ES-I3 (cell line): ENCODE measurements around the gene TPPP3.
"Not testable (repeated sequence)": the region's sequence is repeated elsewhere in the genome, so short reads cannot be mapped to it uniquely, and the experiment has no call there.

Experiments
- H3K36me3 ChIP-seq: 2 replicates; pipeline ENCODE4 v1.6.1; 2013; ENCODE audit warnings: mild to moderate bottlenecking, low read length, control low read depth, moderate library complexity; ENCODE audit not compliant: insufficient read depth
- H3K4me1 ChIP-seq: 2 replicates; pipeline ENCODE4 v1.6.1; 2013; ENCODE audit warnings: mild to moderate bottlenecking, control low read depth, low read length; ENCODE audit not compliant: insufficient read depth
- H3K9ac ChIP-seq: 2 replicates; pipeline ENCODE4 v1.6.1; 2013; ENCODE audit warnings: low read depth, mild to moderate bottlenecking, low read length, moderate library complexity
- H3K9me3 ChIP-seq: 2 replicates; pipeline ENCODE4 v1.6.1; 2013; ENCODE audit warnings: mild to moderate bottlenecking, low read length, moderate library complexity; ENCODE audit not compliant: control insufficient read depth, insufficient read depth

TPPP3 gene

DNA sequence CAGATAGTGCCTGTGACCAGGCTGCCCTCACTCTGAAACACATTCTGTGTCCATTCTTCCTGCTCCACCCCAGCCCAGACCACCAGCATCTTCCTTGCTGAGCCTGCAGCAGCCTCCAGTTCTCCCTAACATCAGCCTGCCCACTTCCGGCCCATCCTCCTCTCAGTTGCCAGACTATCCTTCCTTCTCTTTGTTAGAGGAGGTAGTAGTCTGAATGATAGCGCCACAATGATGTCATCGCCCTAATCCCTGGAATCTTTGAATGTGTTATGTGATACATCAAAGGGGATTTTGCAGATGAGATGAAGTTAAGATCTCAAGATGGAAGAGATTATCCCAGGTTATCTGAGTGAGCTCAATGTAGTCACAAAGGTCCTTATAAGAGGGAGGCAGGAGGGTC lies 26.2 kb upstream of the TPPP3 start:
- H3K4me1 ChIP-seq: peaks cover 30% of the 10 kb centered on the region
- H3K9ac ChIP-seq: no peak overlapping the region
- H3K36me3 ChIP-seq: no peaks in the 10 kb centered on the region
- H3K9me3 ChIP-seq: no peaks in the 10 kb centered on the region

DNA sequence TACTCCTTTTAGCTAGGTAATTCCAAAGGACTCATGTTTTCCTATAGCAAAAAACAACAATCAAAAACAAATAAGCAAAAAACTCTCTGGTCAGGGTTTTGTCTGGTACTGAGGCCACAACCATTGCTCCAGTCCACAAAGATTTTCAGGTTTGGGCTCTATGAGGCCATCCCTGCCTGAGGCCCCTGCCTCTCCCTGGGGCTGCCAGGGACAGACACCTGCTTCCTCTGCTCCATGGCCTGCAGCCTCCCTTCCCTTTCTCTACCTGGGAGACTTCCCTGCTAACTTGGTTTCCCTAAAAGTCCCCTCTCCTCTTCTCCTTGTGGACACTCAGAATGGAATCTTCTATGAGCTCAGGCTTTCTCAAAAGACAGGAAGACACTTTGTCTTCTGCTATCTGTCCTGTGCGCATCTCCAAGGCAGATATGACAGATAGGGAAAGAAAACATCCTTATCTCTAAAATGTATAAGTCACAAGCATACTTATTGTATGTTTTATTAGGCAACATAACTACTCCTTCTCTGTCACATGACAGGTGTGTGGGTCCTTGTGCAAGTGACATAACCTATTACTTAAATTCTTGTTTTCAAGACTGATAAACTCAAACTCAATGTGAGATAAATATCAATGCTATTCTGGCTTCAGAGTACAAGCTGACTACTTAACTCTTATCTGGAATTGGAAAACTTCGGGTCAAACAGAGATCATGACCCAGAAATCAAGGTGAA lies 24.2 kb upstream of the TPPP3 start:
- Histone ChIP-seq H3K36me3 (no peaks in the 10 kb centered on the region), H3K4me1 (peaks cover 19% of the 10 kb centered on the region), H3K9ac (no peak overlapping the region), H3K9me3 (no peaks in the 10 kb centered on the region)

DNA sequence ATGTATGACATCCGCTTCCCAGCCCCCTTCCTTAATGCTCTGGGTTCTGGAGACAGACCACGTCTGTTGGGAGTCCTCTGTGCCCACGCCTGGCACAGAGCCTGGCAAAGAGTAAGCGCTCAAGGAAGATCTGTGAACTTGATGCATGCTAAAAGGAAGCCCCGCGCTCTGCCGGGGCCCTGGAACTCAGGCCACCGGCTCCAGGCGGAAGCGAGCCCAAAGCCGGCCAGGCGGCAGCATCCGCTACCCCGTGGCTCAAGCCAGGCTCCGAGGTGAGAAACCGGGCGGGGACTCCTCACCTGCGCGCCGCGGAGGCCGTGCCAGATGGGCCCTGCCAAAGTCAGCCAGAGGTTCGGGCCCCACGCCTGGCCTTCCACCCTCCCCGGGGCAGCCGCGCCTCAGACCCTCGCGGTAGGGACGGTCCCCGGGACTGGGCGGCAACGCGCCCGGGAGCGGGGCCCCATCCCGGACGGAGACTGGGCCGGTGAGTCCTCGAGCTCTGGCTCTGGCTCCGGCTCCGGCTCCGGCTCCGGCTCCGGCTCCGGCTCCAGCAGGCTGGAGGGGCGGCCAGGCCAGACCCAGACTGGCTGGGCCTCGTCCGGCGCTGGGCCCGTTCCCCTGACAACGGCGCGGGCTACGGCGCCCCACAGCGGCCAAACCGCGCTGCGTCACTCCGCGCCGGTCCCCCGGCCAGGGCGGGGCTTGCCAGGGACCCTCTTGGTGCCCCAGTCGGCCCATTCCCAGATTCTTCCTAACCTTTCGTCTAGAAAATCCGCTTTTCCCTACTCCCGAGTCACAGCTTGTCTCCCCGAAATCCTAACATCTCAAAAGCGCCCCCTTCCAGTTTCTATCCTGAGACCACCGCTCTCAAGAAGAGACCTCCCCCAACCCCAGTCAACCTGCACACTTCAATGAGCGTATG lies 22.8 kb upstream of the TPPP3 start, which contains the start of gene ZDHHC1:
ZDHHC1 (minus strand) TSS at position 606 of the 922 bp plus-strand sequence. CDS start 8,702 bp downstream, outside the sequence.
- no peaks in the 10 kb centered on the region for H3K36me3 ChIP-seq
- peak within 1 kb of the TSS; percentile 74 for H3K9ac ChIP-seq
- H3K9me3 ChIP-seq: no peaks in the 10 kb centered on the region
- peaks cover 9% of the 10 kb centered on the region for H3K4me1 ChIP-seq

DNA sequence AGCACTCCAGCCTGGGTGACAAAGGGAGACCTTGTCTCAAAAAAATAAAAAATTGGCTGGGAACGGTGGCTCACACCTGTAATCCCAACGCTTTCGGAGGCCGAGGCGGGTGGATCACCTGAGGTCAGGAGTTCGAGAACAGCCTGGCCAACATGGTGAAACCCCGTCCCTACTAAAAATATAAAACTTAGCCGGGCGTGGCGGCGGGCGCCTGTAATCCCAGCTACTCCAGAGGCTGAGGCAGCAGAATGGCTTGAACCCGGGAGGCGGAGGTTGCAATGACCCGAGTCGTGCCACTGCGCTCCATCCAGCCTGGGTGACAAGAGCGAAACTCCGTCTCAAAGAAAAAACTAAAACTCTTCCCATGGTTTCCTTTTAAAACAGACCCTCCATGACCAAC lies 22.1 kb upstream of the TPPP3 start:
- peak overlapping the region; percentile 74; the same call in 1 of the 2 replicates for H3K9ac ChIP-seq

DNA sequence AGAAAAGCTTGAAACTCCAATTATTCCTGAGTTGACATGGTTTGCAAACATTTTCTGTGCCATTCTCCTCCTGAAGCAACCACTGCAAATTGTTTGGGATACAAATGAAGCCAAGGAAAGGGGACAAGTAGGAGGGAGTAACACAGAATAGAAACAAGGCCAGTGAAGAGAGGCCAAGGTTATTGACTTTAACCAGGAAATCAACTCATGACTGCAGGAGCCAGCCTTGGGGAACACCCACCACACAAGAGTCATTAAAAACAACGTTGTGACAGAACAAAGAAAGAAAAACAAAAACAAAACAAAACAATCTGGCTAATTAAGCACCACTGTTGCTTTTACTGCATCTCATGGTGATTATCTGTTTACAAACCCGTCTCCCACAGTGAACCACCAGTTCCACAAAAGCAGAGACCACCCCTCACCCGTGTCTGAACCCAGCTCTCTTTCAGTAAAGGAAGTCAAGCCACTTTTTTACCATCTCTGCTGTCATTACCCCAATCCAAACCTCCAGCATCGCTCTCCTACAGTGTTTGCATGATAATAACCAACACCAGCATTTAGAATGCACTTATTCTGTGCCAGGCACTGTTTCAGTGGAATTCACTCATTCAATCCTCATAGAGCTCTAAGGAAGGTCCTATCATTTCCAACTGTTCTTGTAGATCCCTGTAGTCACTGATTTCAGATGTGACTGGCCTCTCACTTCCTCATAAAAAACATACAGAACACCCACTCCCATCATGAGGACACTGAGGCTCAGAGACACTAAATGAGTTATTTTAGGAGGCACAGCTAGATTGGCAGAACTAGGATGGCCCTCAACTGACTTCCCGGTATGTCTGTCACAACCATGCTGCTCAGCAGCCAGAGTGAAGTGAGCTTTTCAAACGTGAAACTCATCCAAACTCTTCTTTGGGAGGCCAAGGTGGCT lies 20.9 kb upstream of the TPPP3 start:
- Histone ChIP-seq H3K9me3 (no peaks in the 10 kb centered on the region), H3K9ac (no peak overlapping the region), H3K36me3 (no peaks in the 10 kb centered on the region), H3K4me1 (peaks cover 8% of the 10 kb centered on the region)

More for the DNA sequence above, 22.1 kb upstream of the TPPP3 start:
- not testable (repeated sequence) for H3K9me3 ChIP-seq, H3K36me3 ChIP-seq, H3K4me1 ChIP-seq

DNA sequence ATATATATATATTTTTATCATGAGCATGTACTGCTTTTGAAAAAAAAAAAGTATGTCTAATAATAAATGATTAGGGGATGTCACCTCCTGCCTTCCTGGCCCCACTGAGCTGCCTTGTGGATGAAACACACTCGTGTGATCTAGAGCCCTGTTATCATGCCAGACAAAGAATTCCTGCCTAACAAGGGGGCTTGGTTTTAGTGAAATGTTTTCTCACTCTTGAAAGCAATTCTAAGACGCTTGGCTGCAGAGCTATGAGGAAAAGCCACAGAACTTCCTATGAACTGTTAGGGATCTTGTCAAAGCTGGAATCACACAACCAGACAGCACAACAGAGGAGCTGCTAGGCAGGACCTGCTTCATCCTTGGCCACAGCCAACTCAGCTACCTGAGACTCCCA lies 19.0 kb upstream of the TPPP3 start:
- Histone ChIP-seq H3K9ac (no peak overlapping the region), H3K4me1 (peaks cover 14% of the 10 kb centered on the region), H3K9me3 (no peaks in the 10 kb centered on the region), H3K36me3 (no peaks in the 10 kb centered on the region)

DNA sequence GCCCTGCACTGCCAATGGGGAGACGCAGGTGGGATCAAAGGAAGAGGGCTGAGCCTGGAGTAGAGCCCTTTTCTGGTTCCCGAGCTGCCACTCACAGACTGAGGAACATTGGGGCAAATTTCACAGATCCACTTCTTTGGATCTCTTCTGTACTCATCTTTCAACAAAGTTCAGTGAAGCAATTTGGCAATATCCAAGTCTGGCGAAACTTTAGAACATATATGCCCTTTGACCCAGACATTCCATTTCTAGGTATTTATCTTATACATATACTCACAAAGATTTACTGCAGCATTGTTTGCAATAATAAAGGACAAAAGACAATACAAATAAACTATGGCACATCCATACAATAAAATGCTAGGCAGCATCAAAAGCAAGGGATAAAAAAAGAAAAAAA lies 18.0 kb upstream of the TPPP3 start:
- H3K9ac ChIP-seq: no peak overlapping the region
- peaks cover 23% of the 10 kb centered on the region for H3K4me1 ChIP-seq
- H3K36me3 ChIP-seq: no peaks in the 10 kb centered on the region
- H3K9me3 ChIP-seq: no peaks in the 10 kb centered on the region

DNA sequence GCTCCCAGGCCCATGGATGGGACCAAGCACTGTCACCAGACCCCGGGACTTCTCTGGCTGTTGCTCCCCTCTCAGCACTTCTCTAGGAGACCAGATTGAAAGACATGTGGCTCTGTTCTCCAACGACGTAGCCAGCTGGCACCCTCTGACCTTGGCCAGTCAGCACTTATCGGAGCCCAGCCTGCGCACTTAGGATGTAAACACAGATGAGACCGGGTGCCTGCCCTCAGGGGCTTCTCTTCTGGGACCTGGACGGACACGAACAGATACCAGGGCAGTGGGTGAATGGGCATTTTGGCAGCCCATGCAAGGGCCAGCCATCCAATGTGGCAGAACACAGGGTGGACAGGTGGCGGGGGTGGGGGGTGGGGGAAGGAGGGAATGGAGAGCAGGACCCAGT lies 16.3 kb upstream of the TPPP3 start:
- no peak overlapping the region for H3K9ac ChIP-seq
- H3K9me3 ChIP-seq: no peaks in the 10 kb centered on the region
- peaks cover 29% of the 10 kb centered on the region for H3K4me1 ChIP-seq
- H3K36me3 ChIP-seq: no peaks in the 10 kb centered on the region

DNA sequence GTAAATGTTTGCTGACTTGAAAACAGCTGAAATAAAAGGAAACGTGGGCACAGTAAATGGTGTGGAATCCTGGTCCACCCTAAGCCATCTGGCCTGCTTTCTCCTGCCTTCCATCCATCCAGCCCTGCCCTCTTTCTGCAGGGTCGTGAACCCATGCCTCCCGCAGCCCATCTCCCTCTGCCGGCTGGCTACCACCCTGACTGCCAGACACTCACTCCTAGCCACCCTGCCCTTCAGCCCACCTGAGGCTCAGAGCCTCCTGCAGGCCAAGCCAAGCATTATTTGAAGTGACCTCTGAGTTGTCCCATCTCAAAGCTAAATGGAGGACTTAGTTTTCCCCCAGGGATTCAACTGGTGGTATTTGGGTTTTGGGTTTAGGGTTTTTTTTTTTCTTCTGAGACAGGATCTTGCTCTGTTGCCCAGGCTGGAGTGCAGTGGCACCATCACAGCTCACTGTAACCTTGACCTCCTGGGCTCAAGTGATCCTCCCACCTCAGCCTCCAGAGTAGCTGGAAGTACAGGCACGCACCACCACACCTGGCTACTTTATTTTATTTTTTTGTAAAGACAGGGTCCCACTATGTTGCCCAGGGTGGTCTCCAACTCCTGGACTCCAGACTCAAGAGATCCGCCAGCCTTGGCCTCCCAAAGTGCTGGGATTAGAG lies 14.6 kb upstream of the TPPP3 start:
- peaks cover 21% of the 10 kb centered on the region for H3K4me1 ChIP-seq
- no peak overlapping the region for H3K9ac ChIP-seq
- H3K36me3 ChIP-seq: no peaks in the 10 kb centered on the region
- H3K9me3 ChIP-seq: no peaks in the 10 kb centered on the region

DNA sequence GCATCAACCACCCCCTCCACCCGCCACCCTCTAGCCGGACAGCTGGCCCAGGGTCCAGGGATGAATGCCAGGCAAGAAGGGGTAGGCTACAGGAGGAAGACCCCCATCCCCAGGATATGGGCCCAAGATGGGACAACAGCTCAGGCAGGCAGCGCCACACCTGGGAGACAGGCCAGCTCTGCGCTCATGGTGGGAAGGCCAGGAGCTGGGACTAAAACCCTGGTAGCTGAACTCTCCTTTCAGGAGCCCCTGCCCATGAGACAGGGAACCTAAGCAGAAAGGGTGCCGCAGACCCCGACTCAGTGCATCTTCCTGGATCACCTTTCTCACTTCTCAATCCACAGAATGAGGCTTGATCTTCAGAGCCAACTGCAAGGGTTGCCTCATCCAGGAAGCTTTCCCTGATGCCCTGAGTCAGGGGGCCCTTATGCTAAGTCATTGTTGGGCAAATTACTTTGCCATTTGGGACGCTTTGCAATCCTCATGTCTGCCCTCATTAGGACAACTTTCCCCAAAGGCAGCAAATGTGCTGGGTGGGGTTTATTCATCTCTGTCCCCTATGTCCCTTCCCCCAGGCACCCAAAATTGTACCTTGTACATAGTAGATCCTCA lies 14.0 kb upstream of the TPPP3 start:
- H3K9ac ChIP-seq: no peak overlapping the region
- peaks cover 21% of the 10 kb centered on the region for H3K4me1 ChIP-seq
- no peaks in the 10 kb centered on the region for H3K36me3 ChIP-seq
- H3K9me3 ChIP-seq: no peaks in the 10 kb centered on the region

DNA sequence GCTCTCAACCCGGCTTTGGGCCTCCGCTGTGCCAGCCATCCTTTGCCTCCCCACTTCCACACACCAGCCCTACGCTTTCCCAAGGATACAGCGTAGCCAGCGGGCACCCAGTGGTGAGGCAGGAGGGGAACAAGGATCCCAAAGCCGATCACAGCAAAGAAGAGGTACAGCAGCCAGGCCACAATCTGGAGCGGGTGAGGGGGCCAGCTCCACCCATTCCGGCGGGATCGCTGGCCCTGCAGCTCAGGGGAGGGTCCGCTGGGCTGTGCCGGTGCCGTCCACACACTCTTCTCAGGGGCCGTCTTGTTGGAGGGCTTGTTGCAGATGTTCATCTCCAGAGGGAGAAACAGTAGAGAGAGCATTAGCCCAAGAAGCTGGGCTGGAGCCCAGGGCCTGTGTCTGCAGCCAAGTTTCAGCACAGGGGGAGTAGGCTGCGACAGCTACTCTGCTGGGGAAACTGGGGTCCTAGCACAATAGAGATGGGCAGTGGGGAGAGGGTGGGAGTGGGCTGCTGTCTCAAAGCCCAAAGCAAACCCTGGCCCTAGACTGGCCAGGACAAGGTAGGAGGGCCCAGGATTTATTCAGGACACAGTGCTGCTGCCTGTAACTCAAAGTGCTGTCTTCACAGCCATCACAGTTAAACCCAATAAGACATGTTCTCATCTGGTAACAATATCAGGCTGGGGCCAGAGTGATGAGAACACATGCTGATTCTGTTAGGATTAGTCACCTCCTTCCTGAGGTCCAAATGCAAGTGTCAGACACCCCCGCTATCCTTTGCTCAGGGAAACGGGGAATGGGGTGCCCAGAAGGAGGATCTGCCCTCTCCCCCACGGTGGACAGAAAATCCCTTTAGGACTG lies 13.0 kb upstream of the TPPP3 start:
- Histone ChIP-seq H3K9ac (no peak overlapping the region), H3K4me1 (peaks cover 21% of the 10 kb centered on the region), H3K9me3 (no peaks in the 10 kb centered on the region), H3K36me3 (no peaks in the 10 kb centered on the region)

DNA sequence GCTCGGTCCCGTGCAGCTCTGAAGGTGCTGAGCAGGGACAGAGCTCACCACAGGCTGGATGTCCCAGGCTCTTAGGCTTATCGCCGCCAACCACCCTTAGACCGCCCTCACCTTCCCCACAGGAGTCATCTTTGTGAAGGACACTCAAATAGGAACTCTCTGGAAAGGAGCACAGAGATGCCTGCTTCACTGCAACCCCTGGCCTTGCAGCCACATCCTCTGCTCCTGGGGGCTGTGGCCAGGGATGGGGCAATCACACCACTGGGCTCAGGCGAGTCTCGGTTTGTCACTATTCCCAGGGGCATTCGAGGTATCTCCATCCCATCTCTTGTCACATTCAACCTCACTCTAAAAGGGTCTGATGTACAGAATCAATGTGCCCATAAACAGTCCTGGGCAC lies 12.0 kb upstream of the TPPP3 start:
- H3K9me3 ChIP-seq: no peaks in the 10 kb centered on the region
- no peaks in the 10 kb centered on the region for H3K36me3 ChIP-seq
- H3K4me1 ChIP-seq: peaks cover 21% of the 10 kb centered on the region
- H3K9ac ChIP-seq: no peak overlapping the region
